Fibroblast of the aortic adventitia (primary cell): Measurements from ENCODE around the gene DOCK3. TPM values are rescaled to one million over a fixed set of nuclear protein-coding genes. Genes with fewer than 3 reads are reported as not detected.

Source experiments
- DNase-seq: peaks from one replicate; pipeline ENCODE4 v3.0.0-alpha.2; 2010; ENCODE audit warnings: low read depth
- H3K4me3 ChIP-seq: 2 replicates; pipeline ENCODE4 v1.5.1; 2011; ENCODE audit warnings: low read depth, mild to moderate bottlenecking, control low read depth, low read length, moderate library complexity
- CTCF ChIP-seq: IDR thresholded peaks from 2 replicates; pipeline ENCODE4 v1.5.1; 2011; ENCODE audit warnings: mild to moderate bottlenecking, low read length, control low read depth, inconsistent platforms; ENCODE audit not compliant: insufficient read depth
- total RNA-seq: library from RNA; depleted of rRNA; stranded (reverse); fragments of >200 nt; gene quantifications from 2 replicates; pipeline ENCODE4 v1.2.3, GENCODE V29; 2012; ENCODE audit warnings: low replicate concordance

Gene DOCK3
- total RNA-seq, 1 donor: 0.36 TPM

- TF ChIP-seq CTCF: no peak
- H3K4me3 ChIP-seq: no peak overlapping the region
- DNase-seq: no peak
These were observed 24.7 kb upstream of the DOCK3 start for GRCh38 chr3:50650018-50650417.

- DNase-seq: no peak
- no peak for TF ChIP-seq CTCF
- no peak overlapping the region for H3K4me3 ChIP-seq
These were observed 23.3 kb upstream of the DOCK3 start for GRCh38 chr3:50651445-50651844.

- no peak for DNase-seq
- no peak overlapping the region for H3K4me3 ChIP-seq
- no peak for TF ChIP-seq CTCF
These were observed 22.7 kb upstream of the DOCK3 start for GRCh38 chr3:50651920-50652529.

GRCh38 chr3:50652709-50653108, 22.0 kb upstream of the DOCK3 start:
- peak; percentile 31 for TF ChIP-seq CTCF
- no peak overlapping the region for H3K4me3 ChIP-seq
- DNase-seq: no peak

GRCh38 chr3:50653937-50654595, 20.7 kb upstream of the DOCK3 start:
- no peak overlapping the region for H3K4me3 ChIP-seq
- no peak for TF ChIP-seq CTCF
- no peak for DNase-seq

- no peak overlapping the region for H3K4me3 ChIP-seq
- no peak for TF ChIP-seq CTCF
- DNase-seq: no peak
These were observed 19.5 kb upstream of the DOCK3 start for GRCh38 chr3:50655009-50655830.
